GM19239 (cell line): ENCODE measurements around the gene SYCE3.
A peak's percentile ranks its signal among the peaks of the same experiment; 100 is the strongest.
"Not testable (repeated sequence)": the region's sequence is repeated elsewhere in the genome, so short reads cannot be mapped to it uniquely, and the experiment has no call there.

Experiments
- DNase-seq: peaks from one replicate; pipeline ENCODE4 v3.0.0; 2011; ENCODE audit warnings: low spot score; ENCODE audit not compliant: insufficient read length
- FAIRE-seq: peaks from 2 replicates; lab custom pipeline; 2011; peaks lifted over from hg19 to GRCh38; lab: Jason Lieb, UNC

Gene SYCE3

GRCh38 chr22:50533856-50534711, 28.6 kb downstream of the SYCE3 start:
- DNase-seq = not testable (repeated sequence)
- peak; percentile 93 for FAIRE-seq

GRCh38 chr22:50532824-50533796, 29.6 kb downstream of the SYCE3 start:
- FAIRE-seq (peak; percentile 78), DNase-seq (no peak)

- DNase-seq (no peak), FAIRE-seq (peak; percentile 54)
Measured at GRCh38 chr22:50531962-50532674, 30.6 kb downstream of the SYCE3 start.

GRCh38 chr22:50531546-50531961, 31.2 kb downstream of the SYCE3 start:
- peak; percentile 88 for FAIRE-seq
- DNase-seq = no peak

GRCh38 chr22:50530877-50531545, 31.7 kb downstream of the SYCE3 start:
- FAIRE-seq = peak; percentile 92

GRCh38 chr22:50530580-50530876, 32.2 kb downstream of the SYCE3 start:
- DNase-seq = no peak
- FAIRE-seq = no peak

More at GRCh38 chr22:50530877-50531545, 31.7 kb downstream of the SYCE3 start:
- DNase-seq = no peak

- DNase-seq (no peak), FAIRE-seq (peak; percentile 73)
Measured at GRCh38 chr22:50529897-50530579, 32.7 kb downstream of the SYCE3 start, which contains the start of gene TYMP. Gene TYMP (minus strand): TSS chr22:50530012. CDS start chr22:50529709, 303 bp downstream.

GRCh38 chr22:50529416-50529896, 33.3 kb downstream of the SYCE3 start:
- FAIRE-seq = no peak
- no peak for DNase-seq

- FAIRE-seq = peak; percentile 86
- DNase-seq = no peak
Measured at GRCh38 chr22:50528682-50529415, 33.9 kb downstream of the SYCE3 start.

- no peak for DNase-seq
Measured at GRCh38 chr22:50527921-50528681, 34.6 kb downstream of the SYCE3 start.

GRCh38 chr22:50526834-50527801, 35.6 kb downstream of the SYCE3 start:
- DNase-seq (no peak), FAIRE-seq (peak; percentile 95)

More at GRCh38 chr22:50527921-50528681, 34.6 kb downstream of the SYCE3 start:
- peak; percentile 21 for FAIRE-seq

GRCh38 chr22:50526108-50526833, 36.4 kb downstream of the SYCE3 start:
- no peak for DNase-seq
- peak; percentile 47 for FAIRE-seq

GRCh38 chr22:50525858-50526107, 36.9 kb downstream of the SYCE3 start:
- FAIRE-seq (no peak), DNase-seq (no peak)

- DNase-seq = peak; percentile 90
- FAIRE-seq = peak; percentile 97
Measured at GRCh38 chr22:50525104-50525857, 37.4 kb downstream of the SYCE3 start, which contains the start of gene SCO2. Gene SCO2 (minus strand): TSS chr22:50525598. CDS start chr22:50524411, 1,187 bp downstream.

GRCh38 chr22:50524676-50525103, 38.0 kb downstream of the SYCE3 start:
- FAIRE-seq (no peak), DNase-seq (no peak)
